ENCODE data around the gene PITPNM3. TPM values are rescaled to one million over a fixed set of nuclear protein-coding genes. Genes with fewer than 3 reads are reported as not detected.

PITPNM3 gene
- total RNA-seq, 1 experiment from 2014 or later = 4.2 TPM

- H3K36me3 ChIP-seq (ENCODE audit: control insufficient read depth in 1 of 2, insufficient read depth in 2 of 2, low read length in 2 of 2) = peaks cover 29 to 39% of the 10 kb centered on the region in 2 experiments
Observed at GRCh38 chr17:6589266-6589946, 33.1 kb upstream of the PITPNM3 start.

GRCh38 chr17:6588165-6588564 lies 31.8 kb upstream of the PITPNM3 start:
- H3K9ac ChIP-seq (ENCODE audit: low read length) = no peak overlapping the region
- H3K9me2 ChIP-seq (ENCODE audit: insufficient read depth) = no peaks in the 10 kb centered on the region
- intact Hi-C loops (cut with micrococcal nuclease) = no loop called here
- H3K4me1 ChIP-seq (ENCODE audit: control insufficient read depth in 1 of 2, insufficient read depth in 2 of 2, low read length in 2 of 2) = no peaks in the 10 kb centered on the region
- no peaks in the 10 kb centered on the region for H3K79me2 ChIP-seq (ENCODE audit: insufficient read depth, low read length)
- H2AFZ ChIP-seq (ENCODE audit: low read depth, low read length, poor library complexity, severe bottlenecking) = no peak overlapping the region
- CTCF ChIA-PET = no interaction called here
- H3K27me3 ChIP-seq (ENCODE audit: insufficient read depth, low read length) = no peaks in the 10 kb centered on the region
- RAD21 ChIA-PET (ENCODE audit: low non-redundant PET in 1 of 2, low total read pairs in 2 of 2, uncharacterized antibody in 2 of 2, unreplicated experiment in 2 of 2) = no interaction called here
- no peak overlapping the region for H3K27ac ChIP-seq (ENCODE audit: low read depth, low read length)
- H3K9me3 ChIP-seq (ENCODE audit: control insufficient read depth in 1 of 2, insufficient read depth in 1 of 2, low read depth in 1 of 2, low read length in 2 of 2) = no peaks in the 10 kb centered on the region
- POLR2A ChIA-PET = interaction anchor here (0.5 kb wide), 1 partner anchor 26 kb away, joined by 6 read pairs; no protein-coding TSS in a partner anchor
- H3K4me2 ChIP-seq (ENCODE audit: low read length) = no peak overlapping the region
- H4K20me1 ChIP-seq (ENCODE audit: insufficient read depth) = no peaks in the 10 kb centered on the region
- peaks cover 37 to 45% of the 10 kb centered on the region in 2 experiments for H3K36me3 ChIP-seq (ENCODE audit: control insufficient read depth in 1 of 2, insufficient read depth in 2 of 2, low read length in 2 of 2)
- no peak for ATAC-seq
- DNase-seq (ENCODE audit: low read depth, low spot score) = no peak
- BruUV-seq (replicated peaks) = no TSS peak
- no peak overlapping the region for H3K4me3 ChIP-seq (replicated peaks in 1 of 2; ENCODE audit: low read depth in 1 of 2, low read length in 2 of 2)
- TF ChIP-seq ZBTB33 (IDR thresholded peaks at IDR 0.05; ENCODE audit: extremely low read depth, insufficient replicate concordance, low read length) (no peak), EGR1 (IDR thresholded peaks at IDR 0.05; ENCODE audit: low read depth) (no peak), REST (IDR thresholded peaks at IDR 0.05; ENCODE audit: low read depth) (no peak), ATF3 (IDR thresholded peaks at IDR 0.05) (no peak), ZFX (IDR thresholded peaks at IDR 0.05) (no peak), JUND (IDR thresholded peaks at IDR 0.05) (no peak), POLR2AphosphoS5 (IDR thresholded peaks at IDR 0.05; ENCODE audit: low read depth, low read length) (no peak)

More at GRCh38 chr17:6589266-6589946, 33.1 kb upstream of the PITPNM3 start:
- Histone ChIP-seq H3K9me2 (ENCODE audit: insufficient read depth) (no peaks in the 10 kb centered on the region), H3K27ac (ENCODE audit: low read depth, low read length) (no peak overlapping the region), H3K4me3 (replicated peaks in 1 of 2; ENCODE audit: low read depth in 1 of 2, low read length in 2 of 2) (no peak overlapping the region), H3K27me3 (ENCODE audit: insufficient read depth, low read length) (no peaks in the 10 kb centered on the region), H3K9ac (ENCODE audit: low read length) (no peak overlapping the region), H2AFZ (ENCODE audit: low read depth, low read length, poor library complexity, severe bottlenecking) (no peak overlapping the region), H3K4me2 (ENCODE audit: low read length) (no peak overlapping the region), H3K4me1 (ENCODE audit: control insufficient read depth in 1 of 2, insufficient read depth in 2 of 2, low read length in 2 of 2) (no peaks in the 10 kb centered on the region), H3K9me3 (ENCODE audit: control insufficient read depth in 1 of 2, insufficient read depth in 1 of 2, low read depth in 1 of 2, low read length in 2 of 2) (no peaks in the 10 kb centered on the region), H3K79me2 (ENCODE audit: insufficient read depth, low read length) (no peaks in the 10 kb centered on the region), H4K20me1 (ENCODE audit: insufficient read depth) (no peaks in the 10 kb centered on the region)
- POLR2A ChIA-PET = no interaction called here
- RAD21 ChIA-PET (ENCODE audit: low non-redundant PET in 1 of 2, low total read pairs in 2 of 2, uncharacterized antibody in 2 of 2, unreplicated experiment in 2 of 2) = no interaction called here
- DNase-seq (ENCODE audit: low read depth, low spot score) (no peak), ATAC-seq (no peak)
- no TSS peak for BruUV-seq (replicated peaks)
- TF ChIP-seq ZBTB33 (IDR thresholded peaks at IDR 0.05; ENCODE audit: extremely low read depth, insufficient replicate concordance, low read length) = no peak
- CTCF ChIA-PET = no interaction called here
- intact Hi-C loops (cut with micrococcal nuclease) = no loop called here

All from HCT116 (cell line).